H1 (cell line): Measurements from ENCODE around the gene REPS2.

Source experiments
- BACH1 ChIP-seq: IDR thresholded peaks from 2 replicates; pipeline ENCODE4 v1.6.1; 2012; ENCODE audit warnings: low read length, improper control_type of control experiment
- CTCF ChIP-seq, 3 experiments: IDR thresholded peaks; 1 replicate in 2 of 3; 2 replicates in 1 of 3; pipeline versions ENCODE4 v1.5.1 to v1.6.1; 2011; ENCODE audit warnings: low read length in 3 of 3, mild to moderate bottlenecking in 3 of 3, inconsistent platforms in 2 of 3, low read depth in 1 of 3, moderate library complexity in 1 of 3; ENCODE audit not compliant: insufficient read depth in 1 of 3; ENCODE audit errors: control extremely low read depth in 1 of 3
- GTF2F1 ChIP-seq: IDR thresholded peaks from 2 replicates; pipeline ENCODE4 v1.6.1; 2012; ENCODE audit warnings: low read depth, low read length, improper control_type of control experiment, borderline replicate concordance
- KDM1A ChIP-seq: fragments of 200-600, 300-600 bp; sonication (generic); IDR thresholded peaks from 2 replicates; pipeline ENCODE4 v1.7.1; 2016; ENCODE audit warnings: mild to moderate bottlenecking, low read length, borderline replicate concordance
- MAX ChIP-seq: IDR thresholded peaks from 2 replicates; pipeline ENCODE4 v1.6.1; 2012; ENCODE audit warnings: inconsistent platforms
- POLR2A ChIP-seq, 2 experiments: IDR thresholded peaks; 1 replicate in 1 of 2; 2 replicates in 1 of 2; pipeline ENCODE4 v1.6.1; 2011; ENCODE audit warnings: low read depth in 2 of 2, low read length in 2 of 2, mild to moderate bottlenecking in 2 of 2; ENCODE audit errors: control extremely low read depth in 1 of 2
- TAF1 ChIP-seq: IDR thresholded peaks from 2 replicates; pipeline ENCODE4 v1.6.1; 2011; ENCODE audit warnings: mild to moderate bottlenecking, low read depth, low read length

- no peak for TF ChIP-seq POLR2A (IDR thresholded peaks at IDR 0.05; ENCODE audit: control extremely low read depth in 1 of 2, low read depth in 2 of 2, low read length in 2 of 2)
- TF ChIP-seq KDM1A = no peak
- TF ChIP-seq TAF1 = no peak
- no peak for TF ChIP-seq CTCF (IDR thresholded peaks at IDR 0.05; ENCODE audit: control extremely low read depth in 1 of 3, insufficient read depth in 1 of 3, low read depth in 1 of 3, low read length in 3 of 3)
- no peak for TF ChIP-seq GTF2F1
- no peak for TF ChIP-seq BACH1
- TF ChIP-seq MAX = no peak
These were observed 24.5 kb downstream of the REPS2 start for GRCh38 chrX:16970977-16971376.
